HL-60/S4 (cell line): ENCODE data around the gene VCY1B.
"Not testable (repeated sequence)": the region's sequence is repeated elsewhere in the genome, so short reads cannot be mapped to it uniquely, and the experiment has no call there.

Source experiments
- in situ Hi-C: fragments of 300-500 bp; cut with MboI; formaldehyde crosslinking; loops from 2 replicates; pipeline ENCODE4 v1.14.3; 2022; ENCODE audit warnings: low sequenced_read_pairs

VCY1B gene

DNA sequence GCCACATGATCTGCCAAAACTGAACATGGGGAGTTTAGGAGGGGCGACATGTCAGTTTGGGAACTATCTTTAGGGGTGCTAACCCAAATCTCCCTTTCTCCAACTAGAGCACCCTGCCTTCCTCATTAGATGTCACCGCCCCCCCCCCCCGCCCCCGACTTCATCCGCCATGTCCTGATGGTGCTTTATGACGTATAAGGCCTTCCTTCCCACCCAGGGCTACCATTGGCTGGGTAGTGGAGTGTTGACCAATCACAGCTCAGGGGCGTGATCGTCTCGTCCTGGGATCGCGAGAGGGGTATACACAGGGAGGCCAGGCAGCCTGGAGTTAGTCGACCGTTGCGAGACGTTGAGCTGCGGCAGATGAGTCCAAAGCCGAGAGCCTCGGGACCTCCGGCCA, at the start of gene VCY1B:
TSS of gene VCY1B (plus strand) at position 301 of the 400 bp plus-strand sequence. CDS start at position 364, 63 bp downstream.
- in situ Hi-C loops: not testable (repeated sequence)

DNA sequence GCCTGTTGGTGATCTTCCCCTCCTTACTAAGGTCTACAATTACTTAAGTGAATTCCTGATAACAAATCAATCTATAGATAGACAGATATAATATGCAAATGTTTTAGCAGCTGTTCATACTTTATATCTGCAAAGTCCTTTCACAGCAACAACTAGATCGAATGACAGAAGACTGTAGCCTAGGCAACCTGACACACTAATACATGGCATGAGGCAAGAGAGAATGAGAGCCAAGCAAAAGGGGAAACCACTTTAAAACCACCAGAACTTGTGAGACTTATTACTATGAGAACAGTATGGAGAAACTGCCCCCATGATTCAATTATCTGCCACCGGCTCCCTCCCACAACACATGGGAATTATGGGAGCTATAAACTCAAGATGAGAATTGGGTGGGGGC, 44.1 kb upstream of the VCY1B start:
- in situ Hi-C loops: not testable (repeated sequence)

DNA sequence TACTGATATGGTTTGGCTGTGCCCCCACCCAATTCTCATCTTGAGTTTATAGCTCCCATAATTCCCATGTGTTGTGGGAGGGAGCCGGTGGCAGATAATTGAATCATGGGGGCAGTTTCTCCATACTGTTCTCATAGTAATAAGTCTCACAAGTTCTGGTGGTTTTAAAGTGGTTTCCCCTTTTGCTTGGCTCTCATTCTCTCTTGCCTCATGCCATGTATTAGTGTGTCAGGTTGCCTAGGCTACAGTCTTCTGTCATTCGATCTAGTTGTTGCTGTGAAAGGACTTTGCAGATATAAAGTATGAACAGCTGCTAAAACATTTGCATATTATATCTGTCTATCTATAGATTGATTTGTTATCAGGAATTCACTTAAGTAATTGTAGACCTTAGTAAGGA, 25.6 kb upstream of the VCY1B start:
- in situ Hi-C loops: not testable (repeated sequence)

DNA sequence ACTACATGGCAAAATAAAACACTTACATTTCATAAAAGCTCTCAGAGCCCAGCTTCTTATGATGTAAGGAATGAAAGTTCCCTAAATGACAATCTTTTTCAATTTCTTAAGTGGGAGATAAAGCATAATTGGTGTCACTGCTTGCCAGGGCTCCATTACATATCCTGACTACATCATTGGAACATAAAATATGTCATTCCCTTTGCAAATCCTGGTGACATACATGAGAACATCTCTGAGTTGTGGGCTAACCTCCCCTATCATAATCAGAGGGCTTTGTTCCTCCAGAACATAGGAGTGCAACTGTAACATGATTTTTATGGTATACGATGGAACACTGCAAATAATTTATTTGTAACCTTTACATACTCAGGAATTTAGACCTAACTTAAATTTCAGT, 29.9 kb downstream of the VCY1B start:
- in situ Hi-C loops: no loop called here
